Measurements from ENCODE around the gene IL1F10.

GRCh38 chr2:113113807-113114206, 46.0 kb downstream of the IL1F10 start:
- TF ChIP-seq, protein P1, sequence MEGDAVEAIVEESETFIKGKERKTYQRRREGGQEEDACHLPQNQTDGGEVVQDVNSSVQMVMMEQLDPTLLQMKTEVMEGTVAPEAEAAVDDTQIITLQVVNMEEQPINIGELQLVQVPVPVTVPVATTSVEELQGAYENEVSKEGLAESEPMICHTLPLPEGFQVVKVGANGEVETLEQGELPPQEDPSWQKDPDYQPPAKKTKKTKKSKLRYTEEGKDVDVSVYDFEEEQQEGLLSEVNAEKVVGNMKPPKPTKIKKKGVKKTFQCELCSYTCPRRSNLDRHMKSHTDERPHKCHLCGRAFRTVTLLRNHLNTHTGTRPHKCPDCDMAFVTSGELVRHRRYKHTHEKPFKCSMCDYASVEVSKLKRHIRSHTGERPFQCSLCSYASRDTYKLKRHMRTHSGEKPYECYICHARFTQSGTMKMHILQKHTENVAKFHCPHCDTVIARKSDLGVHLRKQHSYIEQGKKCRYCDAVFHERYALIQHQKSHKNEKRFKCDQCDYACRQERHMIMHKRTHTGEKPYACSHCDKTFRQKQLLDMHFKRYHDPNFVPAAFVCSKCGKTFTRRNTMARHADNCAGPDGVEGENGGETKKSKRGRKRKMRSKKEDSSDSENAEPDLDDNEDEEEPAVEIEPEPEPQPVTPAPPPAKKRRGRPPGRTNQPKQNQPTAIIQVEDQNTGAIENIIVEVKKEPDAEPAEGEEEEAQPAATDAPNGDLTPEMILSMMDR (IDR thresholded peaks at IDR 0.05; ENCODE audit: insufficient read depth, low read depth, low read length), result no peak
- TF ChIP-seq EZH2 (IDR thresholded peaks at IDR 0.05; ENCODE audit: insufficient read depth, low read length), result no peak
